HFFc6 (cell line): Measurements from ENCODE around the gene ITPR1. TPM values are rescaled to one million over a fixed set of nuclear protein-coding genes. Genes with fewer than 3 reads are reported as not detected.

Source experiments
- DNase-seq: peaks from one replicate; pipeline ENCODE4 v3.0.0-alpha.2; 2018
- H3K27ac Mint-ChIP-seq: 2 replicates; pipeline ENCODE4 v1.8.0; 2020; ENCODE audit warnings: mild to moderate bottlenecking, mixed read lengths
- H3K27me3 Mint-ChIP-seq: 2 replicates; pipeline ENCODE4 v1.8.0; 2021; ENCODE audit warnings: mild to moderate bottlenecking, moderate library complexity, mixed read lengths; ENCODE audit not compliant: insufficient read depth
- H3K36me3 Mint-ChIP-seq: 2 replicates; pipeline ENCODE4 v1.8.0; 2021; ENCODE audit warnings: low read depth, mixed read lengths
- H3K4me1 Mint-ChIP-seq: 2 replicates; pipeline ENCODE4 v1.8.0; 2020; ENCODE audit warnings: low read depth, mixed read lengths
- H3K4me3 Mint-ChIP-seq: 2 replicates; pipeline ENCODE4 v1.8.0; 2020; ENCODE audit warnings: mild to moderate bottlenecking, moderate library complexity, mixed read lengths
- H3K9me3 Mint-ChIP-seq: 2 replicates; pipeline ENCODE4 v1.8.0; 2020; ENCODE audit warnings: mild to moderate bottlenecking, mixed read lengths
- total RNA-seq, 6 experiments: library from RNA; stranded (reverse); fragmentation: NEBNext Ultra II Directional; extraction: Animal tissue kit (Norgen Biotek cat#: 25700); gene quantifications; 2 replicates in 1 of 6; 3 replicates in 5 of 6; pipeline ENCODE4 v1.2.3, GENCODE V29; 2021
- TF ChIP-seq, protein P1 (sequence below): fragments of 200-600 bp; sonication (generic); IDR thresholded peaks from 2 replicates; pipeline ENCODE4 v1.5.0; 2021; ENCODE audit warnings: antibody characterized with exemption, mild to moderate bottlenecking

Gene ITPR1
- total RNA-seq, 6 experiments from 2014 or later: 4.9 to 8.3 (median 6.1) TPM

DNA sequence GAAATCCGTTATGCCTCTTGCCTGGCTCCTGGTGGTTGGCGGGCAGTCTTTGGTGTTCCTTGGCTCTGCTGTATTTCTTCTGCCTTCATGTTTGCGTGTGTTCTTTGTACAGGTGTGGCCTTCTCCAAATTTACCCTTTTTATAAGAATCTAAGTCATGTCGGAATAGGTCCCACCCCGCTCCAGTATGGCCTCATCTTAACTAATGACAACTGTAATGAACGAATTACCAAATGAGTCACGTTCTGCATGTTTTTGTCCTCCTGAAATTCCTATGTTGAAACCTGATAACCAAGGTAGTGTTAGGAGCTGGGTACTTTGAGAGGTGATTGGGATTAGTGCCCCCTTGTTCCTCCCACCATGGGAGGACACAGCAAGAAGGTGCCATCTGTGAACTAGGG lies 71.1 kb downstream of the ITPR1 start:
- H3K9me3 Mint-ChIP-seq: no peaks in the 10 kb centered on the region
- H3K27ac Mint-ChIP-seq: no peak overlapping the region
- no peaks in the 10 kb centered on the region for H3K36me3 Mint-ChIP-seq
- no peaks in the 10 kb centered on the region for H3K4me1 Mint-ChIP-seq
- TF ChIP-seq, protein P1, sequence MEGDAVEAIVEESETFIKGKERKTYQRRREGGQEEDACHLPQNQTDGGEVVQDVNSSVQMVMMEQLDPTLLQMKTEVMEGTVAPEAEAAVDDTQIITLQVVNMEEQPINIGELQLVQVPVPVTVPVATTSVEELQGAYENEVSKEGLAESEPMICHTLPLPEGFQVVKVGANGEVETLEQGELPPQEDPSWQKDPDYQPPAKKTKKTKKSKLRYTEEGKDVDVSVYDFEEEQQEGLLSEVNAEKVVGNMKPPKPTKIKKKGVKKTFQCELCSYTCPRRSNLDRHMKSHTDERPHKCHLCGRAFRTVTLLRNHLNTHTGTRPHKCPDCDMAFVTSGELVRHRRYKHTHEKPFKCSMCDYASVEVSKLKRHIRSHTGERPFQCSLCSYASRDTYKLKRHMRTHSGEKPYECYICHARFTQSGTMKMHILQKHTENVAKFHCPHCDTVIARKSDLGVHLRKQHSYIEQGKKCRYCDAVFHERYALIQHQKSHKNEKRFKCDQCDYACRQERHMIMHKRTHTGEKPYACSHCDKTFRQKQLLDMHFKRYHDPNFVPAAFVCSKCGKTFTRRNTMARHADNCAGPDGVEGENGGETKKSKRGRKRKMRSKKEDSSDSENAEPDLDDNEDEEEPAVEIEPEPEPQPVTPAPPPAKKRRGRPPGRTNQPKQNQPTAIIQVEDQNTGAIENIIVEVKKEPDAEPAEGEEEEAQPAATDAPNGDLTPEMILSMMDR: no peak
- no peak overlapping the region for H3K4me3 Mint-ChIP-seq
- peaks cover 5% of the 10 kb centered on the region for H3K27me3 Mint-ChIP-seq
- no peak for DNase-seq

DNA sequence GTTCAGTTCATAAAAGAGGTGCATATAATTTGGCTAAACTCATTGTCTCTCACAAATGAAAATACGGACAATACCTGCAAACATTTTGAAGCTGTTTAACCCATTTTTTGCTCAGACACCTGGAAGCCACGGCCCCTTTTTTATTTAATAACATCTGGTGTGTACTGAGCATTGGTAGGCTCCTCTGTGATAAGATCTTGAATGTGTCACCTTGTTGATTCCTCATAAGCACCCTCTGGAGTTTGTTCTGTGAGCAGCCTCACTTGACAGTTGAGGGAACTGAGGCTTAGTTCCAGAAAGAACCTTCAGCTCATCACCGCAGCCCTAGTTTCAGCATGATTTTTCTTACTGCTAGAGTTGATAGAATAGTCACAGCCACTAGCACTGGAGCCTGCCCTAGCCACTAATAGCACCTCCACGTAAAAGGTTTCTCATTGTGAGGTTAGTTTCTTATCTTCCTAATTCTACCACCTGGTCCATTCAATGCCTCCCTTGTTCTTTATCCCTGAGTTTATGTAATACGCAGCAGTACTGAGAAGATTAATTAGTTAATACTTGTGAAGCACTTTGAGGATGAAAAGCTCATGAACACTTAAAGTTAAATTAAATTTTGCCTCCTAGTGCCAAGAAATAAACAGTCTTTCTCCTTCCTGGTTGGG lies 71.9 kb downstream of the ITPR1 start:
- Mint-ChIP-seq H3K27me3 (peaks cover 5% of the 10 kb centered on the region), H3K9me3 (no peaks in the 10 kb centered on the region), H3K4me3 (no peak overlapping the region), H3K4me1 (no peaks in the 10 kb centered on the region), H3K27ac (no peak overlapping the region), H3K36me3 (no peaks in the 10 kb centered on the region)
- TF ChIP-seq, protein P1: no peak
- DNase-seq: no peak

DNA sequence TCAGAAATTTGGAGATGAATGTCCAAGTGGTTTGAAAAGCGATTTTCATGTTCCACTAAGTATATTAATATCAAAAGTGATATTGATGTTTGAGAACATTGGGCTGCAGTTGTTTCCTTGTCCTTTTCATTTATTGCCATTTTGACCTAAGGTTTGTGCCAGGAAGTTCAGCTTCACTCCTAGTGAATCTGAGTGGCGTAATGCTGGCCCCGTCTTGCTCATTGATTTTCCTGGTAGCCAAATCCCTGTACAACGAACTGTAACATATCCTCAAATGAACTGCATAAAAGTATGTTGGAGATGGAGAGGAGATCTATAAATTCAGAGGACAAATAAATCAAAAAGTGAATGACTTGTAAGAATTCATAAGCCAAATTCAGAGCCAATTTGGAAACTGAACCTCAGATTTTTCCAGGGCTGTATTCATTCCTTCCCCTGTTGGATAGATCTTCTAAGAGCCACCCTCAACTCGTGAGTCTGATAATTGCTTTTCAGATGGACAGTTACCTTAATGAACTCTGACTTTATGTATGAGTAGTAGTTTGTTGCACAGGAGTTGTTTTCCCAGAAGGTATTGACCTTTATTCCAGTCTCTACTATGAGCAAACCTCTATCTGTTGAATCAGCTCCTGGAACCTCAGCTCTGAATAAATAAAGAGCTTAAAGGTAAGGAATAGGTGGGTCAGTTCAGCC lies 72.8 kb downstream of the ITPR1 start:
- DNase-seq: no peak
- no peaks in the 10 kb centered on the region for H3K4me1 Mint-ChIP-seq
- H3K27ac Mint-ChIP-seq: no peak overlapping the region
- H3K27me3 Mint-ChIP-seq: peaks cover 5% of the 10 kb centered on the region
- TF ChIP-seq, protein P1: no peak
- H3K4me3 Mint-ChIP-seq: no peak overlapping the region
- H3K36me3 Mint-ChIP-seq: no peaks in the 10 kb centered on the region
- no peaks in the 10 kb centered on the region for H3K9me3 Mint-ChIP-seq

DNA sequence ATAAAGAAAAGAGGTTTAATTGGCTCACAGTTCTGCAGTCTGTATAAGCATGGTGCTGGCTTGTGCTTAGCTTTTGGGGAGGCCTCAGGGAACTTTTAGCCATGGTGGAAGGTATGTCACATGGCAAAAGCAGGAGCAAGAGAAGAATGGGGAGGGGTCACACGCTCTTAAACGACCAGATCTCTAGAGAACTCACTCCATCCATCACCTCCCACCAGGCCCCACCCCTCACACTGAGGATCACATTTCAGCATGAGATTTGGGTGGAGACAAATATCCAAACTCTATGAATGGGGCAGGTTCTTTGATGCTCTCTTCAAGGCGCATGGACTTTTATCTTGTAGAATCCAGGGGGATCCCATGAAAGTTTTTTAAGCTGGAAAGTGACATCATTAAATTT lies 75.7 kb downstream of the ITPR1 start:
- H3K4me1 Mint-ChIP-seq: no peaks in the 10 kb centered on the region
- no peak overlapping the region for H3K27ac Mint-ChIP-seq
- TF ChIP-seq, protein P1: no peak
- H3K9me3 Mint-ChIP-seq: no peaks in the 10 kb centered on the region
- no peak overlapping the region for H3K4me3 Mint-ChIP-seq
- peaks cover 11% of the 10 kb centered on the region for H3K27me3 Mint-ChIP-seq
- H3K36me3 Mint-ChIP-seq: no peaks in the 10 kb centered on the region
- no peak for DNase-seq

DNA sequence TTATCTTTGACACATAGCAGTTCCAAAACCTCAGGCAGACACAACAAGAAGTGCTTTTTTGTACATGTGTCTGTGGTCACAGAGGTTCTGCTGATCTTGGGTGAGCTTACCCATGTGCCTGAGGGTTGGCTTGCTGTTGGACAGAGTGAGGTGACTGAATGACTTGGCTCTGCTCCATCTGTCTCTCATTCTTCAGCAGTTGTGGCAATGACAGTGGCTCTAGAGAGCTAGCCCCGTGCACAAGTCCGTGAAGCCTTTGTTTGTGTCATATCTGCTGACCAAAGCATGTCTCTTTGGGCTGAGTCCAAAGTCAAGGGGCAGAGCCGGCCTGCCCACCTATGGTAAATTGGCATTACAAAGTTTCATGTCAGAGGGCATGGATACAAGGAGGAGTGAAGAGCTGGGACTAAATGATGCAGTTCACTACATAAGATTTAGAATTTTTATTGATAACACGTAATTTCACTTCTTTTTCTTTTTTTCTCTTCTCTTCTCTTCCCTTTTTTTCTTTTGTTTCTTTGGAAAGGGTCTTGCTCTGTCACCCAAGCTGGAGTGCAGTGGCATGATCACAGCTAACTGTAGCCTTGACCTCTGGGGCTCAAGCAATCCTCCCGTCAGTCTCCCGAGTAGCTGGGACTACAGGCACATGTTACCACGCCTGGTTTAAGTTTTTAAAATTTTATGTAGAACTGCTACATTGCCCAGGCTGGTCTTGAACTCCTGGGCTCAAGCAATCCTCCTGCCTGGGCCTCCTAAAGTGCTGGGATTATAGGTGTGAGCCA lies 77.9 kb downstream of the ITPR1 start:
- Mint-ChIP-seq H3K36me3 (no peaks in the 10 kb centered on the region), H3K9me3 (no peaks in the 10 kb centered on the region), H3K4me1 (no peaks in the 10 kb centered on the region), H3K27ac (no peak overlapping the region), H3K27me3 (peaks cover 8% of the 10 kb centered on the region), H3K4me3 (no peak overlapping the region)
- DNase-seq: no peak
- TF ChIP-seq, protein P1: no peak
